ENCODE results near the gene GDF7. TPM values are rescaled to one million over a fixed set of nuclear protein-coding genes. Genes with fewer than 3 reads are reported as not detected.

GDF7 gene
- total and polyA plus RNA-seq, 2 of the 8 experiments (the other 6 are each of a cell fraction or from before 2014, with no cell fraction given) = 0.04 to 0.06 TPM

- Histone ChIP-seq H2AFZ (ENCODE audit: low read length) (no peak overlapping the region), H3K9ac (replicated peaks in 1 of 4; ENCODE audit: extremely low read depth in 1 of 4, low read depth in 3 of 4, low read length in 3 of 4) (no peak overlapping the region), H2BK120ac (replicated peaks; ENCODE audit: low read depth, low read length) (no peak overlapping the region), H4K8ac (ENCODE audit: extremely low read depth, insufficient read depth, low read length) (no peak overlapping the region), H2BK12ac (ENCODE audit: low read depth, low read length) (no peak overlapping the region), H2AK5ac (ENCODE audit: low read depth, low read length) (no peak overlapping the region), H3K14ac (ENCODE audit: insufficient read length) (no peak overlapping the region), H3K36me3 (ENCODE audit: control insufficient read depth in 2 of 4, insufficient read depth in 4 of 4, low read length in 3 of 4) (peaks cover 0 to 1% (median 0%) of the 10 kb centered on the region in 4 experiments; a peak in 2 of 8 replicates), H2BK5ac (ENCODE audit: low read depth, low read length) (no peak overlapping the region), H3K79me1 (ENCODE audit: low read depth, low read length) (no peaks in the 10 kb centered on the region), H3K4me2 (ENCODE audit: insufficient read depth in 1 of 2, low read depth in 2 of 2, low read length in 2 of 2) (no peak overlapping the region), H2BK20ac (ENCODE audit: low read length) (no peak overlapping the region; the same call in 1 of the 2 replicates), H3K4ac (replicated peaks; ENCODE audit: insufficient read length, low read depth, low read length) (no peak overlapping the region), H3K4me3 (ENCODE audit: extremely low read depth in 1 of 4, insufficient read depth in 2 of 4, low read depth in 3 of 4, low read length in 4 of 4) (no peak overlapping the region), H3K9me3 (ENCODE audit: insufficient read depth in 2 of 2, low read depth in 1 of 2, low read length in 1 of 2) (no peaks in the 10 kb centered on the region; a peak in 1 of 4 replicates), H3K23ac (ENCODE audit: insufficient read length) (no peak overlapping the region), H3K79me2 (ENCODE audit: control insufficient read depth in 1 of 2, insufficient read depth in 2 of 2, low read length in 2 of 2) (no peaks in the 10 kb centered on the region), H4K5ac (ENCODE audit: insufficient read length, low read depth, low read length) (no peak overlapping the region), H4K20me1 (replicated peaks in 1 of 2; ENCODE audit: control insufficient read depth in 1 of 2, insufficient read depth in 2 of 2, low read length in 2 of 2) (peaks cover 5 to 6% of the 10 kb centered on the region in 2 experiments), H3K27me3 (replicated peaks in 1 of 4; ENCODE audit: control insufficient read depth in 3 of 4, extremely low read depth in 1 of 4, insufficient read depth in 3 of 4, low read length in 3 of 4) (peaks cover 10 to 42% (median 32%) of the 10 kb centered on the region in 4 experiments), H3K4me1 (replicated peaks in 1 of 4; ENCODE audit: control insufficient read depth in 3 of 4, insufficient read depth in 4 of 4, low read length in 3 of 4) (peaks cover 7 to 32% (median 17%) of the 10 kb centered on the region in 4 experiments), H4K91ac (replicated peaks; ENCODE audit: insufficient read length, low read length) (no peak overlapping the region), H3K56ac (replicated peaks; ENCODE audit: insufficient read length, low read depth, low read length) (no peak overlapping the region), H2BK15ac (ENCODE audit: low read length) (0 out of 2 replicates have a peak overlapping the region, but pooled peaks have one; percentile 19), H3K23me2 (ENCODE audit: low read depth, low read length) (no peaks in the 10 kb centered on the region), H3K18ac (ENCODE audit: extremely low read depth, low read length) (no peak overlapping the region), H3K27ac (ENCODE audit: low read depth, low read length) (no peak overlapping the region)
- WGBS, 2 experiments (ENCODE audit: extremely low coverage in 1 of 2, insufficient coverage in 1 of 2, insufficient read length in 1 of 2, insufficient replicate concordance in 2 of 2, low coverage in 1 of 2, low lambda C conversion rate in 2 of 2, missing lambda C conversion rate in 1 of 2) = 77% methylated on average over 6 of the region's 6 CpGs; no CpG with 5 or more reads in 1 of the 2 experiments
- DNase-seq (ENCODE audit: low read depth in 1 of 2, low spot score in 2 of 2) (peak in 1 of 2 experiments; percentile 66), FAIRE-seq (no peak)
- CTCF ChIA-PET (ENCODE audit: partially characterized antibody) = interaction anchor here (0.6 to 8.7 kb wide), 37 partner anchors 9 to 642 kb away, joined by 3 to 266 read pairs (median 5); partner anchors contain the start of genes GDF7, HS1BP3 and LDAH
- POLR2A ChIA-PET (ENCODE audit: partially characterized antibody) = interaction anchor here (0.6 to 1.6 kb wide), 7 partner anchors 10 to 187 kb away, joined by 3 to 8 read pairs (median 3); partner anchors contain the start of genes GDF7 and LDAH
- TF ChIP-seq TCF12 (IDR thresholded peaks at IDR 0.05; ENCODE audit: low read depth, low read length) (no peak), CTCF (IDR thresholded peaks at IDR 0.05; ENCODE audit: control extremely low read depth in 1 of 3, insufficient read depth in 1 of 3, low read depth in 1 of 3, low read length in 3 of 3) (peak in 1 of 3 experiments; percentile 22; a peak in 2 of 4 replicates)
These were observed 8.9 kb downstream of the GDF7 start for GRCh38 chr2:20675701-20676352.

Measured in H1 (cell line).